Neuronal stem cell (in vitro differentiated cells): ENCODE results near the gene ZBTB46. TPM values are rescaled to one million over a fixed set of nuclear protein-coding genes. Genes with fewer than 3 reads are reported as not detected.

Experiments used
- small RNA-seq: library from polyadenylated mRNA; stranded (forward); fragments of <200 nt; extraction: miRNeasy Mini kit (QIAGEN cat#:217004); gene quantifications from one replicate; pipeline ENCODE3, GENCODE V24; 2013; ENCODE audit not compliant: insufficient read depth

ZBTB46 gene

Small RNAs within 50 kb of the gene (small RNA-seq; reads per million reads assigned to genes)
- gene LIME1 (not detected), gene TNFRSF6B (not detected)
